Kidney (tissue), 11 donors: ENCODE results near the gene SPDYE2B. TPM values are rescaled to one million over a fixed set of nuclear protein-coding genes. Genes with fewer than 3 reads are reported as not detected.
A peak's percentile ranks its signal among the peaks of the same experiment; 100 is the strongest.
"Not testable (repeated sequence)": the region's sequence is repeated elsewhere in the genome, so short reads cannot be mapped to it uniquely, and the experiment has no call there.

Source experiments
- DNase-seq, 5 donors: peaks; one replicate each; pipeline ENCODE4 v3.0.0-alpha.2; 2013 to 2020
- FAIRE-seq: peaks from 2 replicates; lab custom pipeline; 2012; peaks lifted over from hg19 to GRCh38; lab: Jason Lieb, UNC
- H3K27ac ChIP-seq, 2 donors: one replicate each; pipeline ENCODE4 v1.7.0; 2013; ENCODE audit warnings: low read depth in 2 of 2, low read length in 2 of 2, inconsistent platforms in 1 of 2
- H3K27me3 ChIP-seq: one replicate; pipeline ENCODE4 v1.7.1; 2013; ENCODE audit warnings: low read length, inconsistent platforms; ENCODE audit not compliant: control insufficient read depth, insufficient read depth
- H3K36me3 ChIP-seq, 3 donors: one replicate each; pipeline versions ENCODE4 v1.7.0 to v1.7.1; 2013; ENCODE audit warnings: low read length in 3 of 3, control low read depth in 1 of 3, inconsistent platforms in 1 of 3; ENCODE audit not compliant: insufficient read depth in 3 of 3, control insufficient read depth in 2 of 3
- H3K4me1 ChIP-seq, 3 donors: one replicate each; pipeline versions ENCODE4 v1.7.0 to v1.7.1; 2013; ENCODE audit warnings: low read length in 3 of 3, inconsistent platforms in 1 of 3, low read depth in 1 of 3; ENCODE audit not compliant: control insufficient read depth in 2 of 3, insufficient read depth in 2 of 3
- H3K4me3 ChIP-seq, 3 donors: one replicate each; pipeline versions ENCODE4 v1.7.0 to v1.8.1; 2013; ENCODE audit warnings: low read length in 3 of 3, control low read depth in 1 of 3, inconsistent platforms in 1 of 3
- H3K9ac ChIP-seq, 3 donors: one replicate each; pipeline versions ENCODE4 v1.7.0 to v1.7.1; 2013; ENCODE audit warnings: low read length in 3 of 3, control low read depth in 1 of 3, inconsistent platforms in 1 of 3
- H3K9me3 ChIP-seq, 3 donors: one replicate each; pipeline versions ENCODE4 v1.7.0 to v1.7.1; 2013; ENCODE audit warnings: low read length in 3 of 3, control low read depth in 1 of 3, inconsistent platforms in 1 of 3; ENCODE audit not compliant: control insufficient read depth in 2 of 3, insufficient read depth in 1 of 3
- intact Hi-C: fragments of 100-400 bp; cut with DNase I; formaldehyde crosslinking; loops from one replicate; pipeline ENCODE4 v1.11.1; 2022
- polyA plus RNA-seq: library from polyadenylated mRNA; stranded (reverse); fragments of 350-450 nt; fragmentation: Illumina TruSeq; extraction: RNeasy Lipid Tissue Mini Kit (QIAGEN cat#74804); gene quantifications from one replicate; pipeline ENCODE4 v1.2.3, GENCODE V29; 2014; ENCODE audit warnings: low read depth, low replicate concordance; ENCODE audit not compliant: insufficient read depth
- total RNA-seq: library from RNA; stranded (reverse); fragmentation: NEBNext Ultra II Directional; extraction: Animal tissue kit (Norgen Biotek cat#: 25700); gene quantifications from one replicate; pipeline ENCODE4 v1.2.1, GENCODE V29; 2021
- donor health status: control.
- donor health status: control.
- donor health status: DM: yes; HTN: yes; CAD: no.
- donor health status: Normal renal cell carcinoma (clear cell type).

Gene SPDYE2B
- total and polyA plus RNA-seq, 2 donors from 2014 or later: not detected

DNA sequence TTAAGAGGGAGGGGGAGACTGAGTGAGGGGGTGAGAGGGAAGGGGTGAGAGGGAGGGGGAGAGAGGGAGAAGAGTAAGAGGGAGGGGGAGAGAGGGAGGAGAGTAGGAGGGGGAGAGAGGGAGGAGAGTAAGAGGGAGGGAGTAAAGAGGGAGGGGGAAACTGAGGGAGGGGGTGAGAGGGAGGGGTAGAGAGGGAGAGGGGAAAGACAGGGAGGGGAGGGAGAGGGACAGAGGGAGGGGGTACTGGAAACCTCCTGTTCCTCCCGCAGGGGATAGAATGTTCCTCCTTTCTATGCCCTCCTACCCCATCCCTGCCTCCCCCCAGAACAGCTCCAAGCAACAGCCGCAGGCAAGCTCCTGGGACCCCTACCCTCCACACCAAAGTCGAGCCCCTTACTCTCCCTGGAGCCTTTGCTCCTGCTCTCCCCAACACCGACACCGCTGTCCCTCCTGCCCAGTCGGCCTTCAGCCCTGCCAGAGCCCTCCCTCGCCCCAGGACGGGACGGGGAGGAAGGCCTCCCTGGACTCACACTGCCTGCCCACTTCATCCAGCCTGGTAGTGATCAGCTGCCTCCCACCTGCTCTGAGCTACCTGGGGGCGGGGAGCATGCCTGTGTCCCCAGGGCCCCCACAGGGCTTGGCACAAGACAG is 38.3 kb upstream of the SPDYE2B start:
- H3K9me3 ChIP-seq, H3K36me3 ChIP-seq, H3K9ac ChIP-seq, H3K4me3 ChIP-seq, H3K4me1 ChIP-seq, FAIRE-seq, H3K27me3 ChIP-seq, intact Hi-C loops: not testable (repeated sequence)
- DNase-seq: peak; percentile 23 to 85 (median 43)
- peak overlapping the region in 1 of 2 donors; percentile 28 for H3K27ac ChIP-seq

GRCh38 chr7:102613575-102614345 is 36.4 kb upstream of the SPDYE2B start:
- H3K4me1 ChIP-seq, intact Hi-C loops, H3K36me3 ChIP-seq, FAIRE-seq, H3K27ac ChIP-seq, H3K9ac ChIP-seq, H3K9me3 ChIP-seq, H3K27me3 ChIP-seq, H3K4me3 ChIP-seq: not testable (repeated sequence)
- peak in 1 of 5 donors; percentile 16 for DNase-seq

DNA sequence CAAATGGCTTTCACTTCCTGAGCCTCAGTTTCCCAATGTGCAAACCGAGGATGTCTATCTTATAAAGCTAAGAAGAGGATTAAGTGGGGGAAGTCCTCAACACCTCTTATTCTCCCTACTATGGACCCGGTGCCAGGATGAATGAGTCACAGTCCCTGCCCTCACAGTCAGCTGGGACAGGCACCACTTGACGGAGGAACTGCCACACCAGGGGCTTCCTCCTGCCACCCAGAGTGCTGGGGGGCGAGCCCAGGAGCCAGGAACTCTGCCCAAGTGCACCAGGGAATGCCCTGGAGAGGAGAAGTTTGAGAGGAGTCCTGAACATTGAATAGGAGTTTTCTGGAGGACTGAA is 35.8 kb upstream of the SPDYE2B start:
- H3K4me3 ChIP-seq, H3K4me1 ChIP-seq, DNase-seq, H3K27me3 ChIP-seq, H3K27ac ChIP-seq, FAIRE-seq, H3K36me3 ChIP-seq, H3K9ac ChIP-seq, H3K9me3 ChIP-seq, intact Hi-C loops: not testable (repeated sequence)

- H3K9me3 ChIP-seq, H3K27me3 ChIP-seq, H3K4me1 ChIP-seq, DNase-seq, H3K4me3 ChIP-seq, H3K9ac ChIP-seq, intact Hi-C loops, H3K36me3 ChIP-seq, H3K27ac ChIP-seq, FAIRE-seq: not testable (repeated sequence)
Observed at GRCh38 chr7:102614873-102615272, 35.2 kb upstream of the SPDYE2B start.

- H3K27me3 ChIP-seq, H3K36me3 ChIP-seq, FAIRE-seq, H3K4me1 ChIP-seq, DNase-seq, H3K27ac ChIP-seq, H3K9ac ChIP-seq, H3K4me3 ChIP-seq, H3K9me3 ChIP-seq, intact Hi-C loops: not testable (repeated sequence)
Observed at GRCh38 chr7:102615930-102616329, 34.2 kb upstream of the SPDYE2B start.

- intact Hi-C loops, H3K9me3 ChIP-seq, FAIRE-seq, H3K27ac ChIP-seq, H3K4me3 ChIP-seq, H3K36me3 ChIP-seq, H3K27me3 ChIP-seq, H3K4me1 ChIP-seq, H3K9ac ChIP-seq: not testable (repeated sequence)
- peak; percentile 34 to 91 (median 52) for DNase-seq
Observed at GRCh38 chr7:102616507-102617125, 33.5 kb upstream of the SPDYE2B start, which contains the start of gene RASA4. TSS of gene RASA4 (minus strand) at chr7:102616756. CDS start at chr7:102616689, 67 bp downstream.

DNA sequence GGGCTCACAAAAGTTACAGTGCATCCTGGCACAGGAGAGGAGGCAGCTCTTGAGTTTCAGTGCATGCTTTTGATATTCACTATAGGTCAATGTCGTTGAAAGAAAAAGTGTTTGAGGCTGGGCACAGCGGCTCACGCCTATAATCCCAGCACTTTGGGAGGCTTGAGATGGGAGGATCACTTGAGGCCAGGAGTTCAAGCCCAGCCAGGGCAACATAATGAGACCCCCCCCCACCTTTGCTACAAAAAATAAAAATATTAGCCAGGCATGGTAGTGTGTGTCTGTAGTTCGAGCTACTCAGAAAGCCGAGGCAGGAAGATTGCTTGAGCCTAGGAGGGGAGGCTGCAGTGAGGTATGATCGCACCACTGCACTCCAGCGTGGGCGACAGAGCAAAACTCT is 32.0 kb upstream of the SPDYE2B start:
- H3K36me3 ChIP-seq, H3K27ac ChIP-seq, H3K9ac ChIP-seq, H3K27me3 ChIP-seq, H3K4me3 ChIP-seq, H3K9me3 ChIP-seq, FAIRE-seq, H3K4me1 ChIP-seq, intact Hi-C loops: not testable (repeated sequence)
- peak in 2 of 5 donors; percentile 0 to 40 for DNase-seq

GRCh38 chr7:102627271-102627904 is 22.7 kb upstream of the SPDYE2B start:
- H3K9me3 ChIP-seq, H3K27ac ChIP-seq, H3K36me3 ChIP-seq, intact Hi-C loops, FAIRE-seq, H3K27me3 ChIP-seq, H3K9ac ChIP-seq, H3K4me3 ChIP-seq, DNase-seq, H3K4me1 ChIP-seq: not testable (repeated sequence)
